ENCODE data around the gene PLA2G1B. TPM values are rescaled to one million over a fixed set of nuclear protein-coding genes. Genes with fewer than 3 reads are reported as not detected.

The PLA2G1B gene
- total RNA-seq, 1 donor from 2014 or later, result not detected

DNA sequence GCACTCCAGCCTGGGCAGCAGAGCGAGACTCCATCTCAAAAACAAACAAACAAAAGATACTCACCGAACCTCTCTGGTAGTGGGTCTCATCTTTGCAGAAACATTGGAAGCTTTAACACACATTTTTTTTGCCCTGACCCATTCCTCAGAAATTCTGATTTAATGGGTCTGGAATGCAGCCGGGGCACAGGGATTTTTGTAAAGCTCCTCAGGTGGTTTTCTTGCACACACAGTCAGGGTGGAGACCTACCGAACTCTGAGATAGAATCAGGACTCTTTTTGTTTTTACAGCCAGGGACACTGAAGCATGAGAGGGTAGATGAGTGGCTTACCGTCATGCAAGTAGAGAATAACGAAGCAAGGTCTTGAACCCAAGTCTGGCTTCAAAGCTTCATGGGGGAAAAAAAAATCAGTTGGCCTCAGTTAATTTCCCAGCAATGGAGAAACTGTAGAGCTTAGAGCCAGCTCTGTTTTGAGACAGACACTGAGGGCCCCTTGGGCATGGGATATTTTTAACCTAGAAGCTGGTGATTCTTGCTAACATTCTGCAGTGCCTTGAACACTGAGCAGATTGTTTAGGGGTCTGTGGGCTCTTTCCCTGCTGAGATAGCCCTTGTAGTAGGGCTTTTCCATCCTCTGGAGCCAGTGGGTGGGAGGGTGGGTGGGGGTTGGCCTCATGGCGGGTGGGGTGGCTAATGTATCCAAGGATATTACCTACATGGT, 40.6 kb downstream of the PLA2G1B start:
- ChIA-PET CTCF (interaction anchor here (1.4 to 2.4 kb wide), 2 partner anchors 59 to 86 kb away, joined by 4 to 10 read pairs; partner anchors contain the start of gene RPLP0), POLR2A (interaction anchor here (0.6 kb wide), 1 partner anchor 47 kb away, joined by 4 read pairs; no protein-coding TSS in a partner anchor)
- DNase-seq, result no peak
- H3K36me3 Mint-ChIP-seq (ENCODE audit: low read depth), result no peaks in the 10 kb centered on the region
- H3K27me3 Mint-ChIP-seq, result peaks cover under 1% of the 10 kb centered on the region
- H3K27ac Mint-ChIP-seq, result no peak overlapping the region
- intact Hi-C loops (cut with micrococcal nuclease), result no loop called here
- peaks cover 13% of the 10 kb centered on the region for H3K4me1 Mint-ChIP-seq
- ATAC-seq (ENCODE audit: low read depth), result no peak
- TF ChIP-seq, protein P1, sequence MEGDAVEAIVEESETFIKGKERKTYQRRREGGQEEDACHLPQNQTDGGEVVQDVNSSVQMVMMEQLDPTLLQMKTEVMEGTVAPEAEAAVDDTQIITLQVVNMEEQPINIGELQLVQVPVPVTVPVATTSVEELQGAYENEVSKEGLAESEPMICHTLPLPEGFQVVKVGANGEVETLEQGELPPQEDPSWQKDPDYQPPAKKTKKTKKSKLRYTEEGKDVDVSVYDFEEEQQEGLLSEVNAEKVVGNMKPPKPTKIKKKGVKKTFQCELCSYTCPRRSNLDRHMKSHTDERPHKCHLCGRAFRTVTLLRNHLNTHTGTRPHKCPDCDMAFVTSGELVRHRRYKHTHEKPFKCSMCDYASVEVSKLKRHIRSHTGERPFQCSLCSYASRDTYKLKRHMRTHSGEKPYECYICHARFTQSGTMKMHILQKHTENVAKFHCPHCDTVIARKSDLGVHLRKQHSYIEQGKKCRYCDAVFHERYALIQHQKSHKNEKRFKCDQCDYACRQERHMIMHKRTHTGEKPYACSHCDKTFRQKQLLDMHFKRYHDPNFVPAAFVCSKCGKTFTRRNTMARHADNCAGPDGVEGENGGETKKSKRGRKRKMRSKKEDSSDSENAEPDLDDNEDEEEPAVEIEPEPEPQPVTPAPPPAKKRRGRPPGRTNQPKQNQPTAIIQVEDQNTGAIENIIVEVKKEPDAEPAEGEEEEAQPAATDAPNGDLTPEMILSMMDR (IDR thresholded peaks at IDR 0.05), result no peak
- H3K4me3 Mint-ChIP-seq, result no peak overlapping the region
- H3K9me3 Mint-ChIP-seq, result no peaks in the 10 kb centered on the region

DNA sequence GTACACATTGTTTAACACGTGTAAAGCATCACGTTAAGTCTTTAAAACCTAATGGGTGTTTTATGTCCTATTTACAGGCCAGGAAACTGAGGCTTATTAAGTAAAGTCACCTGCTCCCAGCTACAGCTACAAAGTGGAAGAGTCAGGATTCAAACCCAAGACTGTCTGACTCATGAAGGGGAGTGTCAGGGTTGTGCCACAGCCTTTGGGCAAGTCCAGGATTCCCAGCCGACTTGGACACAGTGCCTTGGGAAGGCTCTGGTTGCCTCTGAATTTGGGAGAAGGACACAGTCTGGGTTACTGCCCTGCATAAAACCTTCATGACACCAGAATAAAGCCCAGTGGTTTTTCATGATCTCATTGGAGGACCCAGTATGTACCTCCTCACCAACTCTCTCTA, 43.2 kb downstream of the PLA2G1B start:
- ChIA-PET CTCF (no interaction called here), POLR2A (no interaction called here)
- TF ChIP-seq, protein P1 (IDR thresholded peaks at IDR 0.05), result no peak
- ATAC-seq (ENCODE audit: low read depth) (no peak), DNase-seq (no peak)
- Mint-ChIP-seq H3K4me3 (no peak overlapping the region), H3K36me3 (ENCODE audit: low read depth) (no peaks in the 10 kb centered on the region), H3K9me3 (no peaks in the 10 kb centered on the region), H3K4me1 (no peaks in the 10 kb centered on the region), H3K27ac (no peak overlapping the region), H3K27me3 (peaks cover 2% of the 10 kb centered on the region)
- intact Hi-C loops (cut with micrococcal nuclease), result no loop called here

DNA sequence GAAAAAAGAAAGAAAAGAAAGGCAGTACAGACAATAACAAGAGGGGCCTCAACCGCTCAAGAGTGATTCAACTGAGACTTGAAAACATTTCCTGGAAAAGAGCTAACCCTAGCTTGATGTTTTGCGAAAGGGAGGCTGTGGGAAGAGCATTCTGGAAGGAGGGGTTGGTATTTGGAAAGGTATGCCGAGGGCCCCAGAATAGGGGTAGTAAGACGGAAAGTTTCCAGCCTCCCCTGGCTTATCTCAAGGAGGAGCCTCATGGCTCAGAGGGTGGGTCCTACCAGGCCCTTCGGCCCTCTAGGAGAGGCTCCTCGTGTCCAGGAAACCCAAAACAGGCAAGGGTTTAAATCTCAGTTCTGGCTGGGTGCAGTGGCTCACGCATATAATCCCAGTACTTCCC, 44.3 kb downstream of the PLA2G1B start:
- intact Hi-C loops (cut with micrococcal nuclease), result no loop called here
- Mint-ChIP-seq H3K36me3 (ENCODE audit: low read depth) (no peaks in the 10 kb centered on the region), H3K27ac (no peak overlapping the region), H3K4me3 (no peak overlapping the region), H3K27me3 (peaks cover 6% of the 10 kb centered on the region), H3K9me3 (no peaks in the 10 kb centered on the region), H3K4me1 (no peaks in the 10 kb centered on the region)
- CTCF ChIA-PET, result no interaction called here
- DNase-seq (no peak), ATAC-seq (ENCODE audit: low read depth) (no peak)
- POLR2A ChIA-PET, result interaction anchor here (0.6 to 2.5 kb wide), 2 partner anchors 8 kb away, joined by 3 to 16 read pairs; partner anchors contain the start of gene RNU4-2
- TF ChIP-seq, protein P1 (IDR thresholded peaks at IDR 0.05), result no peak

DNA sequence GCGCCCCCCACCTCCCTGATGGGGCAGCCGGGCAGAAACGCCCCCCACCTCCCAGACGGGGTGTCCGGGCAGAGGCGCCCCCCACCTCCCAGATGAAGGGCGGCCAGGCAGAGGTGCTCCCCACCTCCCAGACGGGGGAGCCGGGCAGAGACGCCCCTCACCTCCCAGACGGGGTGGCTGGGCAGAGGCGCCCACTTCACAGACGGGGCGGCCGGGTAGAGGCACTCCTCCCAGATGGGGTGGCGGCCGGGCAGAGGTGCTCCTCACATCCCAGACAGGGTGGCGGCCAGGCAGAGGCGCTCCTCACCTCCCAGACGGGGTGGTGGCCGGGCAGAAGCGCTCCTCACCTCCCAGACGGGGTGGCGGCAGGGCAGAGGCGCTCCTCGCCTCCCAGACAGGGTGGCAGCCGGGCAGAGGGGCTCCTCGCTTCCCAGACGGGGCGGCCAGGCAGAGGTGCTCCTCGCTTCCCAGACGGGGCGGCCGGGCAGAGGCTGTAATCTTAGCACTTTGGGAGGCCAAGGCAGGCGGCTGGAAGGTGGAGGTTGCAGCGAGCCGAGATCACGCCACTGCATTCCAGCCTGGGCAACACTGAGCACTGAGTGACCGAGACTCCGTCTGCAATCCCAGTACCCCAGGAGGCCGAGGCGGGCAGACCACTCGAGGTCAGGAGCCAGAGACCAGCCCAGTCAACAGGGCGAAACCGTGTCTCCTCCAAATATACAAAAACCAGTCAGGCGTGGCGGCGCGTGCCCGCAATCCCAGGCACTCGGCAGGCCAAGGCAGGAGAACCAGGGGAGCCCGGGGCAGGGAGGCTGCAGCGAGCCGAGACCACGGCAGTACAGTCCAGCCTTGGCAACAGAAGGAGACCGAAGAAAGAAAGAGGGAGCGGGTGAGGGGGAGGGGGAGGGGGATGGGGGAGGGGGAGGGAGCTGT, 49.2 kb downstream of the PLA2G1B start:
- TF ChIP-seq, protein P1 (IDR thresholded peaks at IDR 0.05), result no peak
- ATAC-seq (ENCODE audit: low read depth) (no peak), DNase-seq (no peak)
- Mint-ChIP-seq H3K36me3 (ENCODE audit: low read depth) (no peaks in the 10 kb centered on the region), H3K4me1 (no peaks in the 10 kb centered on the region), H3K9me3 (no peaks in the 10 kb centered on the region), H3K27ac (no peak overlapping the region), H3K27me3 (peaks cover 7% of the 10 kb centered on the region), H3K4me3 (no peak overlapping the region)
- CTCF ChIA-PET, result interaction anchor here (1.4 kb wide), 1 partner anchor 15 kb away, joined by 3 read pairs; no protein-coding TSS in a partner anchor
- intact Hi-C loops (cut with micrococcal nuclease), result no loop called here
- POLR2A ChIA-PET, result interaction anchor here (0.8 to 1.0 kb wide), 2 partner anchors 13 to 15 kb away, joined by 3 to 5 read pairs; partner anchors contain the start of genes RNU4-1 and RNU4-2

DNA sequence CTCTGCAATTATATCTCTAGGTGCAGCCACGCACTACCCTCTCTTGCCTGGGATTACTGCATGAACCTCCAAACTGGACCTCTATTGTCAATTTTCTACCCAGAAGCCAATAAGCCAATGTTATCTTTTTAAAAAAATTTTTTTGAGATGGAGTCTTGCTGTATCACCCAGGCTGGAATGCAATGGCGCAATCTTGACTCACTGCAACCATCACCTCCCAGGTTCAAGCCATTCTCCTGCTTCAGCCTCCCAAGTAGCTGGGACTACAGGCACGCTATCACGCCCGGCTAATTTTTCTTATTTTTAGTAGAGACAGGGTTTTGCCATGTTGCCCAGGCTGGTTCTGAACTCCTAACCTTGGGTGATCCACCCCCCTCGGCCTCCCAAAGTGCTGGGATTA, 50.8 kb downstream of the PLA2G1B start:
- Mint-ChIP-seq H3K4me3 (no peak overlapping the region), H3K4me1 (no peaks in the 10 kb centered on the region), H3K27ac (no peak overlapping the region), H3K9me3 (no peaks in the 10 kb centered on the region), H3K36me3 (ENCODE audit: low read depth) (no peaks in the 10 kb centered on the region), H3K27me3 (peaks cover 6% of the 10 kb centered on the region)
- ATAC-seq (ENCODE audit: low read depth), result no peak
- intact Hi-C loops (cut with micrococcal nuclease), result no loop called here
- ChIA-PET CTCF (no interaction called here), POLR2A (no interaction called here)
- TF ChIP-seq, protein P1 (IDR thresholded peaks at IDR 0.05), result no peak
- no peak for DNase-seq
